A673 (cell line): ENCODE data around the gene NEDD9. TPM values are rescaled to one million over a fixed set of nuclear protein-coding genes. Genes with fewer than 3 reads are reported as not detected.
A peak's percentile ranks its signal among the peaks of the same experiment; 100 is the strongest.

Source experiments
- BruUV-seq: library from RNA; stranded (reverse); fragments of 400-500 nt; replicated peaks from 2 replicates; lab custom pipeline; 2021; lab: Mats Ljungman, UMichigan
- CTCF ChIA-PET: fragments of 300-600 bp; sonication (Branson Sonifier 250); formaldehyde crosslinking; loops from one replicate; lab custom pipeline; 2022; ENCODE audit warnings: antibody characterized with exemption; lab: Charles Lee
- POLR2A ChIA-PET: fragments of 300-600 bp; sonication (Branson Sonifier 250); formaldehyde crosslinking; loops from one replicate; lab custom pipeline; 2022; ENCODE audit warnings: antibody characterized with exemption; ENCODE audit not compliant: low non-redundant PET; lab: Charles Lee
- DNase-seq: peaks from one replicate; pipeline ENCODE4 v3.0.0-alpha.2; 2015; ENCODE audit warnings: low spot score
- H3K27ac ChIP-seq: fragments of 200-600 bp; sonication (generic); 2 replicates; pipeline ENCODE4 v1.5.1; 2016; ENCODE audit warnings: mixed run types, low read depth, mild to moderate bottlenecking, mixed read lengths, antibody characterized with exemption, low read length; ENCODE audit not compliant: poor library complexity, severe bottlenecking
- H3K27me3 ChIP-seq: fragments of 200-600 bp; sonication (generic); replicated peaks from 2 replicates; pipeline ENCODE4 v1.6.1; 2017; ENCODE audit warnings: mixed run types, low read depth, mild to moderate bottlenecking, mixed read lengths, antibody characterized with exemption, low read length; ENCODE audit not compliant: insufficient read depth, poor library complexity
- H3K36me3 ChIP-seq: fragments of 200-600 bp; sonication (generic); 2 replicates; pipeline ENCODE4 v1.6.1; 2016; ENCODE audit warnings: mixed run types, mild to moderate bottlenecking, mixed read lengths, antibody characterized with exemption, low read length; ENCODE audit not compliant: insufficient read depth, poor library complexity, severe bottlenecking
- H3K4me1 ChIP-seq: fragments of 200-600 bp; sonication (generic); 2 replicates; pipeline ENCODE4 v1.6.1; 2017; ENCODE audit warnings: mixed run types, mild to moderate bottlenecking, mixed read lengths, antibody characterized with exemption, low read length; ENCODE audit not compliant: insufficient read depth, poor library complexity, severe bottlenecking
- H3K4me3 ChIP-seq: fragments of 200-600 bp; sonication (generic); 2 replicates; pipeline ENCODE4 v1.5.1; 2016; ENCODE audit warnings: low read depth, mixed run types, mild to moderate bottlenecking, mixed read lengths, low read length; ENCODE audit not compliant: poor library complexity, severe bottlenecking
- H3K9me3 ChIP-seq: fragments of 200-600 bp; sonication (generic); 2 replicates; pipeline ENCODE4 v1.6.1; 2016; ENCODE audit warnings: mixed run types, low read depth, mild to moderate bottlenecking, mixed read lengths, antibody characterized with exemption, low read length; ENCODE audit not compliant: poor library complexity, severe bottlenecking
- EZH2 ChIP-seq: fragments of 200-600 bp; sonication (generic); IDR thresholded peaks from 2 replicates; pipeline ENCODE4 v1.6.1; 2017; ENCODE audit warnings: borderline replicate concordance, low read depth, mild to moderate bottlenecking, mixed read lengths, antibody characterized with exemption, low read length; ENCODE audit not compliant: poor library complexity, severe bottlenecking
- intact Hi-C: fragments of 100-400 bp; cut with micrococcal nuclease; formaldehyde crosslinking; loops from one replicate; pipeline ENCODE4 v1.10.0; 2022; ENCODE audit not compliant: unreplicated experiment
- total RNA-seq: library from RNA; stranded (reverse); gene quantifications from 2 replicates; pipeline ENCODE4 v1.2.3, GENCODE V29; 2021
- TF ChIP-seq, protein P1 (sequence below): fragments of 300-800, 200-600 bp; sonication (generic); conservative IDR thresholded peaks from 2 replicates; pipeline ENCODE4 v1.5.1; 2017; ENCODE audit warnings: low read depth, mild to moderate bottlenecking, antibody characterized with exemption, low read length, moderate library complexity, mixed read lengths

Gene NEDD9
- total RNA-seq, 1 experiment from 2014 or later: 6.6 TPM

DNA sequence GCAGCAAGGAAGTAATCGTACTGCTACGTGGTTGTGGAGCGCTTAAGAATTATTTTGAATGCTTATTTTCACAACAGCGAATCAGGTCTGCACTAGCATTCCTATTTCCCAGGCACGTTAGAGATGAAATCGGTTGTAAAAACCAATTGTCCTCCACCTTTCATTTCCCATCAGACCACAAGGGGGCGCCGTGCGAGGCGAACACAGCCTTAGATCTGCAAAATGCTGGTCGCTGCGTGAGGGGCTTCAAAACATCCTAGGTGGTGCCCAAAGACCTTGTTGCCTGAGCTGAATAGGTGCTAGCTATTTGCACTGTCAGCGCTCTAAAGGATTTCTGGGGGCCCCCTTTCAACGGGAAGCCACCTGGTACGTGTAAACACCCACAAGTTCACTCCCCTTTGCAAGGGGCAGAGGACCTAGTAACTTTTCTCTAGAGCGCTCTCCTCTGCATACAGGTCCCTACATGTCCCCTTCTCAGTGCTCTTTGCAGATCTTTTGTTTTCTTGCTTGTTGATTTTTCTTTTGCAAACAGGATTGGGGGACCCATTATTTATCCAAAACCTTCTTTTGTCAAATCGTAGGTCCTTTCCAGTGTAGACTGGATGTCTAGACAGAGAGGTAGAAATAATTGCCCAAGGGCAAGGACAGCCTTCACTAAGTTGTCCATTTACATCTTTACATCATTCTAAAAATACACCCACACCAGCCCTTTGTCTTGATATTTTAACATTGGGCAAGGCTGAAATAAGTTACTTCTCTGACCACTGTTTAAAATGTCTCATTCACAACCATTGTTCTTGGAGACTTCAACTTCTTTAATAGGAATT, 59.8 kb downstream of the NEDD9 start:
- H3K9me3 ChIP-seq: no peaks in the 10 kb centered on the region
- H3K4me3 ChIP-seq: no peak overlapping the region
- BruUV-seq: no TSS peak
- no peak overlapping the region for H3K27ac ChIP-seq
- POLR2A ChIA-PET: interaction anchor here (1.0 kb wide), 1 partner anchor 60 kb away, joined by 7 read pairs; the partner anchor contains the start of gene NEDD9
- CTCF ChIA-PET: interaction anchor here (0.6 to 1.6 kb wide), 3 partner anchors 240 to 361 kb away, joined by 3 to 9 read pairs (median 5); no protein-coding TSS in a partner anchor
- H3K36me3 ChIP-seq: no peaks in the 10 kb centered on the region
- H3K4me1 ChIP-seq: peaks cover 4% of the 10 kb centered on the region
- peak; percentile 76 for DNase-seq
- no peak for TF ChIP-seq EZH2
- TF ChIP-seq, protein P1, sequence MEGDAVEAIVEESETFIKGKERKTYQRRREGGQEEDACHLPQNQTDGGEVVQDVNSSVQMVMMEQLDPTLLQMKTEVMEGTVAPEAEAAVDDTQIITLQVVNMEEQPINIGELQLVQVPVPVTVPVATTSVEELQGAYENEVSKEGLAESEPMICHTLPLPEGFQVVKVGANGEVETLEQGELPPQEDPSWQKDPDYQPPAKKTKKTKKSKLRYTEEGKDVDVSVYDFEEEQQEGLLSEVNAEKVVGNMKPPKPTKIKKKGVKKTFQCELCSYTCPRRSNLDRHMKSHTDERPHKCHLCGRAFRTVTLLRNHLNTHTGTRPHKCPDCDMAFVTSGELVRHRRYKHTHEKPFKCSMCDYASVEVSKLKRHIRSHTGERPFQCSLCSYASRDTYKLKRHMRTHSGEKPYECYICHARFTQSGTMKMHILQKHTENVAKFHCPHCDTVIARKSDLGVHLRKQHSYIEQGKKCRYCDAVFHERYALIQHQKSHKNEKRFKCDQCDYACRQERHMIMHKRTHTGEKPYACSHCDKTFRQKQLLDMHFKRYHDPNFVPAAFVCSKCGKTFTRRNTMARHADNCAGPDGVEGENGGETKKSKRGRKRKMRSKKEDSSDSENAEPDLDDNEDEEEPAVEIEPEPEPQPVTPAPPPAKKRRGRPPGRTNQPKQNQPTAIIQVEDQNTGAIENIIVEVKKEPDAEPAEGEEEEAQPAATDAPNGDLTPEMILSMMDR: peak; percentile 93
- intact Hi-C loops: loop anchor here (1.0 to 5.0 kb wide), 3 partner anchors 60 to 324 kb away; partner anchors contain the start of gene NEDD9
- no peaks in the 10 kb centered on the region for H3K27me3 ChIP-seq

DNA sequence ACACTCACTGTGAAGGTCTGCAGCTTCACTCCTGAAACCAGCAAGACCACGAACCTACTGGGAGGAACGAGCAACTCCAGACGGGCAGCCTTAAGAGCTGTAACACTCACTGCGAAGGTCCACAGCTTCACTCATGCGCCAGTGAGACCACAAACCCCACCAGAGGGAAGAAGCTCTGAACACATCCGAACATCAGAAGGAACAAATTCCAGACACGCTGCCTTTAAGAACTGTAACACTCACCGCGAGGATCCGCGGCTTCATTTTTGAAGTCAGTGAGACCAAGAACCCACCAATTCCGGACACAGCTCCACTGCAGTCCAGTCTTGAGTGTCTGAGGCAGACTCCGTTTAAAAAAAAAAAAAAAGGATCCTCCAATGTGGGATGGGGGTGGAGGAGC, 60.5 kb downstream of the NEDD9 start:
- ChIA-PET CTCF (interaction anchor here (0.5 to 1.6 kb wide), 4 partner anchors 20 to 362 kb away, joined by 3 to 9 read pairs (median 4); no protein-coding TSS in a partner anchor), POLR2A (interaction anchor here (1.0 kb wide), 1 partner anchor 61 kb away, joined by 7 read pairs; the partner anchor contains the start of gene NEDD9)
- no peaks in the 10 kb centered on the region for H3K27me3 ChIP-seq
- H3K36me3 ChIP-seq: no peaks in the 10 kb centered on the region
- TF ChIP-seq EZH2: no peak
- TF ChIP-seq, protein P1: no peak
- H3K4me3 ChIP-seq: no peak overlapping the region
- BruUV-seq: no TSS peak
- no peak for DNase-seq
- no peak overlapping the region for H3K27ac ChIP-seq
- H3K4me1 ChIP-seq: peaks cover 4% of the 10 kb centered on the region
- intact Hi-C loops: loop anchor here (1.0 to 5.0 kb wide), 3 partner anchors 61 to 324 kb away; partner anchors contain the start of gene NEDD9
- H3K9me3 ChIP-seq: no peaks in the 10 kb centered on the region

DNA sequence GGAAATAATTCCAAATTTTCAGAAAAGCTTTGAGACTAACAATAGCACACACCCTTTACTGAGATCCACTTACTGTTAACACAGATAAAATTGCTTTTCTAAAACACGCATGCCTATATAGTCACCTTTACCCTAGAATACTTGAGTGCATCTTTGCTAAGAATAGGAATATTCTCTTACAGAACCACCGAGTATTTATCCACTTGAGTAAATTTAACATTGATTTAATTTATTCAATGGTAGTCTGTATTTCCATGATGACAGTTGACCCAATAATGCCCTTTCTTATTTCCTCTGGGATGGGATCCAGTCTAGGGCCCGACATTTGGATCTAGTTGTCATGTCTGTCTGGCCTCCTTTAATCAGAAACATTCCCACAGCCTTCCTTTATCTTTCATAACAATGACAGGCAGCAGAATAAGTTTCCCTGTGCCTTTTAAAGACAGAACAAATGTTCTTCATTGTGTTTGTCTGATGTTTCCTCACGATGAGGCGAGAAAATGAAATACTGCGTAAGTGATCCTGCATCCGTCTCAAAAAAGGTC, 64.3 kb downstream of the NEDD9 start:
- intact Hi-C loops: no loop called here
- Histone ChIP-seq H3K4me1 (peaks cover 4% of the 10 kb centered on the region), H3K9me3 (no peaks in the 10 kb centered on the region), H3K4me3 (no peak overlapping the region), H3K36me3 (no peaks in the 10 kb centered on the region), H3K27ac (no peak overlapping the region), H3K27me3 (no peaks in the 10 kb centered on the region)
- ChIA-PET CTCF (no interaction called here), POLR2A (no interaction called here)
- BruUV-seq: no TSS peak
- TF ChIP-seq EZH2: no peak
- TF ChIP-seq, protein P1: no peak
- no peak for DNase-seq
